Measurements from ENCODE around the gene SPG11. TPM values are rescaled to one million over a fixed set of nuclear protein-coding genes. Genes with fewer than 3 reads are reported as not detected.

SPG11 gene
- total and polyA plus RNA-seq, 2 donors (not counting 1 experiment from before 2014, with no cell fraction given), result 134 to 219 TPM

- H3K4me1 ChIP-seq (ENCODE audit: control insufficient read depth in 2 of 2, insufficient read depth in 2 of 2, low read length in 2 of 2), result no peaks in the 10 kb centered on the region
Observed at GRCh38 chr15:44527241-44527640, 136.2 kb downstream of the SPG11 start.

GRCh38 chr15:44525018-44525417 lies 138.4 kb downstream of the SPG11 start:
- POLR2A ChIA-PET, result no interaction called here
- H3K9ac ChIP-seq (ENCODE audit: low read length), result no peak overlapping the region
- 100% methylated on average over 1 of the region's 1 CpG for WGBS (ENCODE audit: insufficient coverage)

More at GRCh38 chr15:44527241-44527640, 136.2 kb downstream of the SPG11 start:
- Mint-ChIP-seq H3K9me3 (ENCODE audit: insufficient read depth) (no peaks in the 10 kb centered on the region), H3K4me3 (no peak overlapping the region), H3K27me3 (no peaks in the 10 kb centered on the region), H3K4me1 (no peaks in the 10 kb centered on the region), H3K27ac (no peak overlapping the region)
- Histone ChIP-seq H3K36me3 (replicated peaks in 1 of 2; ENCODE audit: control extremely low read depth in 1 of 2, control insufficient read depth in 1 of 2, extremely low read depth in 1 of 2, insufficient read depth in 2 of 2, low read length in 1 of 2) (peaks cover 6 to 16% of the 10 kb centered on the region in 2 experiments), H3K9ac (ENCODE audit: low read length) (no peak overlapping the region), H3K27me3 (replicated peaks in 1 of 4; ENCODE audit: control extremely low read depth in 1 of 4, control insufficient read depth in 3 of 4, insufficient read depth in 4 of 4, low read length in 3 of 4) (no peaks in the 10 kb centered on the region), H3K27ac (ENCODE audit: low read length in 2 of 2) (peak overlapping the region in 1 of 2 donors; percentile 7), H3K79me2 (ENCODE audit: control insufficient read depth, insufficient read depth, low read length) (no peaks in the 10 kb centered on the region), H3K4me3 (ENCODE audit: control extremely low read depth in 1 of 5, extremely low read depth in 1 of 5, insufficient read depth in 1 of 5, low read depth in 2 of 5, low read length in 4 of 5) (no peak overlapping the region), H2AFZ (ENCODE audit: insufficient read depth, low read depth, low read length, poor library complexity, severe bottlenecking) (no peak overlapping the region), H4K20me1 (ENCODE audit: control insufficient read depth, insufficient read depth, low read length, poor library complexity, severe bottlenecking) (no peaks in the 10 kb centered on the region), H3K9me3 (ENCODE audit: control extremely low read depth in 1 of 3, control insufficient read depth in 2 of 3, insufficient read depth in 1 of 3, low read length in 2 of 3) (no peaks in the 10 kb centered on the region), H3K4me2 (replicated peaks; ENCODE audit: low read depth, low read length, poor library complexity, severe bottlenecking) (no peak overlapping the region)
- CTCF ChIA-PET, result no interaction called here
- no CpG with 5 or more reads among the region's 2 CpGs for WGBS (ENCODE audit: insufficient coverage)
- TF ChIP-seq EZH2 (IDR thresholded peaks at IDR 0.05; ENCODE audit: borderline replicate concordance, insufficient read depth, low read depth, low read length, poor library complexity, severe bottlenecking) (no peak), CTCF (IDR thresholded peaks at IDR 0.05) (no peak)
- no peak for DNase-seq
- POLR2A ChIA-PET, result no interaction called here
- intact Hi-C loops (cut with micrococcal nuclease), result no loop called here
- no peak for ATAC-seq (ENCODE audit: low read depth)

More at GRCh38 chr15:44525018-44525417, 138.4 kb downstream of the SPG11 start:
- H3K9me3 ChIP-seq (ENCODE audit: control extremely low read depth in 1 of 3, control insufficient read depth in 2 of 3, insufficient read depth in 1 of 3, low read length in 2 of 3), result no peaks in the 10 kb centered on the region
- Mint-ChIP-seq H3K4me1 (no peaks in the 10 kb centered on the region), H3K4me3 (no peak overlapping the region), H3K27ac (no peak overlapping the region), H3K27me3 (no peaks in the 10 kb centered on the region), H3K9me3 (ENCODE audit: insufficient read depth) (no peaks in the 10 kb centered on the region)
- no peak overlapping the region for H2AFZ ChIP-seq (ENCODE audit: insufficient read depth, low read depth, low read length, poor library complexity, severe bottlenecking)
- CTCF ChIA-PET, result no interaction called here
- no peaks in the 10 kb centered on the region for H3K4me1 ChIP-seq (ENCODE audit: control insufficient read depth in 2 of 2, insufficient read depth in 2 of 2, low read length in 2 of 2)
- DNase-seq (no peak), ATAC-seq (ENCODE audit: low read depth) (no peak)
- H3K27ac ChIP-seq (ENCODE audit: low read length in 2 of 2), result no peak overlapping the region
- intact Hi-C loops (cut with micrococcal nuclease), result no loop called here
- no peak for TF ChIP-seq EZH2 (IDR thresholded peaks at IDR 0.05; ENCODE audit: borderline replicate concordance, insufficient read depth, low read depth, low read length, poor library complexity, severe bottlenecking)
- TF ChIP-seq CTCF (IDR thresholded peaks at IDR 0.05), result no peak
- H3K79me2 ChIP-seq (ENCODE audit: control insufficient read depth, insufficient read depth, low read length), result peaks cover 3% of the 10 kb centered on the region
- no peak overlapping the region for H3K4me2 ChIP-seq (replicated peaks; ENCODE audit: low read depth, low read length, poor library complexity, severe bottlenecking)
- H4K20me1 ChIP-seq (ENCODE audit: control insufficient read depth, insufficient read depth, low read length, poor library complexity, severe bottlenecking), result no peaks in the 10 kb centered on the region
- no peak overlapping the region for H3K4me3 ChIP-seq (ENCODE audit: control extremely low read depth in 1 of 5, extremely low read depth in 1 of 5, insufficient read depth in 1 of 5, low read depth in 2 of 5, low read length in 4 of 5)
- peaks cover 6 to 25% of the 10 kb centered on the region in 2 experiments for H3K36me3 ChIP-seq (replicated peaks in 1 of 2; ENCODE audit: control extremely low read depth in 1 of 2, control insufficient read depth in 1 of 2, extremely low read depth in 1 of 2, insufficient read depth in 2 of 2, low read length in 1 of 2)
- no peaks in the 10 kb centered on the region for H3K27me3 ChIP-seq (replicated peaks in 1 of 4; ENCODE audit: control extremely low read depth in 1 of 4, control insufficient read depth in 3 of 4, insufficient read depth in 4 of 4, low read length in 3 of 4)
